ENCODE data around the gene PARD3.
"Not testable (repeated sequence)": the region's sequence is repeated elsewhere in the genome, so short reads cannot be mapped to it uniquely, and the experiment has no call there.

The PARD3 gene

GRCh38 chr10:34464000-34464399 is 351.1 kb downstream of the PARD3 start:
- no peak for DNase-seq (ENCODE audit: low read depth)

DNA sequence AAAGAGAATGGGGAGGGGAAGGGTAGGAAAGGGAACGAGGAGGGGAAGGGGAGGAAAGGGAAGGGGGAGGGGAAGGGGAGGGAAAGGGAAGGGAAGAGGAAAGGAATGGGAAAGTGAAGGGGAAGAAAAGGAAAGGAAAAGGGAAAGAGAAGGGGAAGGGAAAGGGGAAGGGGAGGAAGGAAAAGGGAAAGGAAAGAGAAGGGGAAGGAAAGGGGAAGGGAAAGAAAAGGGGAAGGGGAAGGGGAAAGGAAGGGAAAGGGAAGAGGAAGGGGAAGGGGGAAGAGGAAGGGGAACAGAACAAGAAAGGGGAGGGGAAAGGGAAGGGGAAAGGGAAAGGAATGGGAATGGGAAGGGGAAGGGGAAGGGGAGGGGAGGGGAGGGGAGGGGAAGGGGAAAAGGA is 352.1 kb downstream of the PARD3 start:
- no peak for DNase-seq (ENCODE audit: low read depth)

DNA sequence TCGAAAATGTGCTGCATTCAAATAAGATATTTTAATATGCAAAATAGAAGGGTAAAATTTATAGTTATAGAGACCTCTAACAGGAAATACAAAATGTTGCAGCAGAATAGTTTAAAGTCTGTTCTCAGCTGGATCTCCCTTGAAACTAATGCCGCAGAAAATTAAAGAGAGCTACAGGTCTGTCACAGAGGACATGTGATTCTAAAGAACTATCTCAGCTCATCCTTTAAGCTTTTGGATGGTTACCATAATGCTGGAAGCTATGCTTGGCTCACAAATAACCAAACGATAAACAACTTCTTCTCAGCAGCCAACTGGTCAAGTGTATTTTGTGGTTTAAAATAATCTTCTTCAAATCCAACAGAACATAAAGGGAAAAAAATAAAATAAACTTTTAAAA is 353.0 kb downstream of the PARD3 start:
- no peak for DNase-seq (ENCODE audit: low read depth)

- no peak for DNase-seq (ENCODE audit: low read depth)
Observed at GRCh38 chr10:34454590-34455261, 360.4 kb downstream of the PARD3 start.

DNA sequence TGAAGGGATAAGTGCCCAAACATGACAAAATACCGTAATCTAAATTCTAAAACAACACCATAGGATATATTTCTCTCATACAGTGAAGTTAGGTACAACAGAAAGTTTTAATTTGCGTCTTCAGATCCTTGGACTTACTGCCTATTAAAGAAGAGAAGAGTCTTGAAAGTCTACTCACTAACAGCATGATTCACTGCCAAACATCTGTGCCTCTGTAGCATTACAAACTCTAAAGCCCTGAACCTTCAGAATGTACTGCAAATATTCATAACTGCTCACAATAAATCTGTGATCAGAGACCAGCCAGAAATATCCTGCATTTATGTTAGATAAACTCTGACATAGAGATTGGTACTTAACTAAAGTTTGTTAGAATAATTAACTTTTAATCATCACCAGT is 365.3 kb downstream of the PARD3 start:
- DNase-seq (ENCODE audit: low read depth) = no peak

DNA sequence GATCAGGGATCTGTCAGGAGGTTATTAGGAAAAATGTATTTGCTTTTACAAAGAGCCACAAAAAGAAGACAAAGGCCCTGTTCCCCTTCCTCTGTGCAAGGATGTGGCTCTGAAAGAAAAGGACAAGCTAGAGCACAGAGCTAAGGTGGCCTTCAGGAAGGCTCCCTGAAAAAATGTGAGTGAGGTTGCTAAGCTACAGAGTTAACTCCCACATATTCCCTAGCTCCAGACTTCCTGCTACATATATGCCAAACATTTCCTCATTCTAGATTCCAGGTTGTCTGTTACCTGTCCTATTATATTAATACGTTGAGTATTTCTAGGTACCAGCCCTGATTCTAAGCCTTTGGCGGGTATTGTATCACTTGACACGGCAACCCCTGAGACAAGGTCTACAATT is 369.0 kb downstream of the PARD3 start:
- no peak for DNase-seq (ENCODE audit: low read depth)

DNA sequence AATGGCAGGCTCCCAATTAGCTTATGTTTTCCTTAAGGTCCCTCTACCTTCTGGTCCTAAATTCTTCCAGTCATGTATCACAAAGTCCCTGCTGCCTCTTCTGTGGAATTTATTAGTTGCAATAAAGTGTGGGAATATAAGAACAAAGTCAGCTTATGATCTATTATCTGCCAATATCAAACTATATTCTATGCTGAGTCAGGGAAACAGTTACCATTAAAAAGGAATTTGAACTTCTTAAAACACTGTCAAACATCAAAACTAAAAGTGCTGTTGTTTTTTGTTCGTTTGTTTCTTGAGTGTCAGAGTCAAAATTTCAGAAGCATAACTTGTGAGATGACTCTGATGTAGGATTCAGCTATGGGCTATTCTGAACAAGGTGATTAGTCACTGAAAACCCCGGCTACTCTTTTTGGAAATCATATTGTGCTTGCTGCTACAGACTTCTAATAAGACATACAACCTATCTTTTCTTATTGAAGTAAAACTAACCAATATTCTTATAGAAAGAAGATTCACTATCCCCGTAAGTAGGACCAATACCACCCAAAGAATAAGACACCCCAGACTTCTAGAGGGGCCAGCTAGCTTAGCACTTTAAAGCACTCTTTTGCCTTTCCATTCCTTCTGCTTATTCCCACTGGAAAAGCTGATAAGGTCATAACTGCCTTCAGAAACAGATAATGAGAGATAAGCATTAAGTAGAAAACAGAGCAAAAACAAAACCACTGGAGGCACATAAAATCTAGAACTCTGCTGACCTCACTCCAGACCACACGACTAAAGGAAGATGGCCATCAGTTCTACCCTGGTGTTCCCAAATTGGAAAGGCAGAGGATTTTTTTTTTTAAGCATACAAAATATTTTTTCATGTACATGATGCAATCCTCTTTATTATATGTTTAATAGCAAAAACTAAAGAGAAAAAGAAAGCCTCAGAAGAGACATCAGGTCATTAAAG is 370.6 kb downstream of the PARD3 start:
- DNase-seq (ENCODE audit: low read depth) = no peak

DNA sequence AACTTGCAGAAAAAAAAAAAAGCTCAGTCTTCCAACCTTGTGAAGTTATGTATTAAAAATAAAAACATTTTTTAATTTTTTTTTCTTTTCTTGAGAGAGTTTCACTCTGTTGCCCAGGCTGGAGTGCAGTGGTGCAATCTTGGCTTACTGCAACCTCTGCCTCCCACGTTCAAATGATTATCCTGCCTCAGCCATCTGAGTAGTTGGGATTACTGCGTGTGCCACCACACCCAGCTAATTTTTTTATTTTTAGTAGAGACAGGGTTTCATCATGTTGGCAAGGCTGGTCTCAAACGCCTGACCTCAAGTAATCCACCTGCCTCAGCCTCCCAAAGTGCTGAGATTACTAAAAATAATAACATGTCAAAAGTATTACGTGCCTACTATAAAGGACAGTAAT is 375.7 kb downstream of the PARD3 start:
- DNase-seq (ENCODE audit: low read depth) = not testable (repeated sequence)

DNA sequence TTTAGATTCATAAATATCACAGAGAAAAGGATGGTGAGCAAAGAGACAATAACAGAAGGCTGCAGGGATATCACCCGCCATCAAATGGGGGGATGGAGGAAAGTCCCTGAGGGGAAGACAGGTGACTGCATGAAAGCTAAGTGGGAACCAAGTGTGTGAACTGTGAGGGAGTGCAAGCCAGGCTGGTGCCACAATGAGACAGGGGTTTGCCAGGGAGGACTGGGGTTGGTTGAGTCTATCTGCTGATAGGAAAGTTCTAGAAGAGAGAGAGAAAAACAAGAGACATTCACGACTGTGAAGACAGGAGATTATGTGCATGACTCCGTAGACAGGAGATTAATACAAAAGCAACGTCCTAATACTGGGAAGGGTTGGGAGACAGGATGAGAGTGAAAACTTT is 376.4 kb downstream of the PARD3 start:
- DNase-seq (ENCODE audit: low read depth) = no peak

GRCh38 chr10:34437906-34438305 is 377.2 kb downstream of the PARD3 start:
- DNase-seq (ENCODE audit: low read depth) = no peak

GRCh38 chr10:34434119-34434594 is 380.9 kb downstream of the PARD3 start:
- no peak for DNase-seq (ENCODE audit: low read depth)

GRCh38 chr10:34433241-34434076 is 381.6 kb downstream of the PARD3 start:
- DNase-seq (ENCODE audit: low read depth) = no peak

- no peak for DNase-seq (ENCODE audit: low read depth)
Observed at GRCh38 chr10:34432589-34432988, 382.5 kb downstream of the PARD3 start.

- DNase-seq (ENCODE audit: low read depth) = no peak
Observed at GRCh38 chr10:34430685-34431084, 384.4 kb downstream of the PARD3 start.

DNA sequence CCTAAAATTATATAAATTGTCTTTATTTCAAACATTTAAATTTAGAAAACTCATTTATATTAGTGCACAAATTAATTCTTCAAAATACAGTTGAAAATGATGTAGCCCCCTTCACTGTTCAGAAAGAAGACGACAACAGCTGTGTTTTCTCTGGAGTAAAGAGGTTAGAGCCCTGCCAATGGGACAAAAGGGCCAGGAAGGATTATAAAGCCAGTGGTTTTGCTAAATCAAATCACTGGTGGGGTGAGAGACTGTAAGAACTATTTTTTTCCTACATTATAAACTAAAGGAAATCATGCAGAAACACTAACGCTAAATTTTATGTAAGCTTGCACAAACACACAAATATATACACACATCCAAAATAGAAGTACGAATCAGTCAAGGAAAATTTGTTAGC is 386.6 kb downstream of the PARD3 start:
- DNase-seq (ENCODE audit: low read depth) = no peak

- no peak for DNase-seq (ENCODE audit: low read depth)
Observed at GRCh38 chr10:34427911-34428216, 387.2 kb downstream of the PARD3 start.

GRCh38 chr10:34427158-34427910 is 387.8 kb downstream of the PARD3 start:
- not testable (repeated sequence) for DNase-seq (ENCODE audit: low read depth)

GRCh38 chr10:34426538-34427157 is 388.4 kb downstream of the PARD3 start:
- DNase-seq (ENCODE audit: low read depth) = not testable (repeated sequence)

GRCh38 chr10:34426041-34426440 is 389.1 kb downstream of the PARD3 start:
- no peak for DNase-seq (ENCODE audit: low read depth)

DNA sequence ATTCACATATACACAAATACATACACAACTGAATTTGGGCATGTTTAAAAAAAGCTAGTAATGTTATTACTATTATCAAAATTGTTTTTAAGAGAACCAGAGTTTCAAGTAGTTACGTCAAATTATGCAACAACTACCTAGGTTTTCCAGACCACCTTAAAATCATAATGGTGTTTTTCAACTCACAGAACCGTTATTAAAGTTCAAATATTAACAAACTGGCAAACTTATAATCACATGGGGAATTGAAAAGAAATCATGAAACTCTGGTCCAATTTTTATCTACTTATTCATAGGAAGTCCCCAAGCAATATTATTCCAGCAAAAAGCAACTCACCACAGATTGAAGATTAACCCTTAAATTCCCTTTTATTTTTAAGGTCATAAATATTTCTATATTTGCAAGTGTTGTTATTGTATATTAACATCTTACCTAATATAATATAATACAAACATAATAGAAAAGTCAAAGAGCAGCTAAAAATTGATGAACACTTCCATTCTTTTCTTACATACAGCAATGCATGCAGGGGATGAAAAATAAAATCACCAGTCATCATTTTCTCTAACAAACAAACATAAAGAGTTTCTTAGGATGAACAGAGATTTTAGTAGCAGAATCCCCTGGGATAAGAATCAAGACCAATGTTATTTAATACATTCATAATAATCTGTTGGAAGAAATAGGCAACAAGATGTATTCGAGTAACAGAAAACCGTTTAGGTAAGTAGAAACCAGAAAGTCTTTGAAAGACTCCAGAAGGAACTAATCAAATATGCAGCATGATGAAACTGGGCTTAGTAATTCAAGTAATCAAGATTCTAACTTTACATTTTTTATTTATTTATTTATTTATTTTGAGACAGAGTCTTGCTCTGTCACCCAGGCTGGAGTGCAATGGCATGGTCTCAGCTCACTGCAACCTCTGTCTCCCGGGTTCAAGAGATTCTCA is 391.1 kb downstream of the PARD3 start:
- no peak for DNase-seq (ENCODE audit: low read depth)
